ENCODE measurements around the gene CNPY1.

GRCh38 chr7:155465761-155466141 lies 80.6 kb downstream of the CNPY1 start:
- TF ChIP-seq, protein P1, sequence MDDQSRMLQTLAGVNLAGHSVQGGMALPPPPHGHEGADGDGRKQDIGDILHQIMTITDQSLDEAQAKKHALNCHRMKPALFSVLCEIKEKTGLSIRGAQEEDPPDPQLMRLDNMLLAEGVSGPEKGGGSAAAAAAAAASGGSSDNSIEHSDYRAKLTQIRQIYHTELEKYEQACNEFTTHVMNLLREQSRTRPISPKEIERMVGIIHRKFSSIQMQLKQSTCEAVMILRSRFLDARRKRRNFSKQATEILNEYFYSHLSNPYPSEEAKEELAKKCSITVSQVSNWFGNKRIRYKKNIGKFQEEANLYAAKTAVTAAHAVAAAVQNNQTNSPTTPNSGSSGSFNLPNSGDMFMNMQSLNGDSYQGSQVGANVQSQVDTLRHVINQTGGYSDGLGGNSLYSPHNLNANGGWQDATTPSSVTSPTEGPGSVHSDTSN (IDR thresholded peaks at IDR 0.05) = no peak
- no peak for TF ChIP-seq CTCF (IDR thresholded peaks at IDR 0.05)
- TF ChIP-seq EP300 (IDR thresholded peaks at IDR 0.05) = no peak
- no peak for TF ChIP-seq POLR2A (IDR thresholded peaks at IDR 0.05; ENCODE audit: low read length)
- no peak for TF ChIP-seq MYC (IDR thresholded peaks at IDR 0.05; ENCODE audit: borderline replicate concordance, low read length)
- TF ChIP-seq RAD21 (conservative IDR thresholded peaks at IDR 0.05 in 1 of 2, IDR thresholded peaks at IDR 0.05 in 1 of 2) = no peak
- TF ChIP-seq RARB (CRISPR knock-in tag; IDR thresholded peaks at IDR 0.05) = no peak
- TF ChIP-seq RNF2 (IDR thresholded peaks at IDR 0.05; ENCODE audit: borderline replicate concordance, low read depth) = no peak
- no peak for TF ChIP-seq REST (IDR thresholded peaks at IDR 0.05)
- no peak for TF ChIP-seq RCOR1 (IDR thresholded peaks at IDR 0.05; ENCODE audit: low read depth, low read length)
- TF ChIP-seq BHLHE40 (IDR thresholded peaks at IDR 0.05; ENCODE audit: low read depth, low read length) = no peak
- no peak for TF ChIP-seq KDM5A (IDR thresholded peaks at IDR 0.05)
- no peak for TF ChIP-seq FOSL2 (IDR thresholded peaks at IDR 0.05)
- TF ChIP-seq FOSL2 (CRISPR knock-in tag; IDR thresholded peaks at IDR 0.05) = no peak
